Measurements from ENCODE around the gene DHRS7B.
A peak's percentile ranks its signal among the peaks of the same experiment; 100 is the strongest.
"Not testable (repeated sequence)": the region's sequence is repeated elsewhere in the genome, so short reads cannot be mapped to it uniquely, and the experiment has no call there.

Gene DHRS7B

DNA sequence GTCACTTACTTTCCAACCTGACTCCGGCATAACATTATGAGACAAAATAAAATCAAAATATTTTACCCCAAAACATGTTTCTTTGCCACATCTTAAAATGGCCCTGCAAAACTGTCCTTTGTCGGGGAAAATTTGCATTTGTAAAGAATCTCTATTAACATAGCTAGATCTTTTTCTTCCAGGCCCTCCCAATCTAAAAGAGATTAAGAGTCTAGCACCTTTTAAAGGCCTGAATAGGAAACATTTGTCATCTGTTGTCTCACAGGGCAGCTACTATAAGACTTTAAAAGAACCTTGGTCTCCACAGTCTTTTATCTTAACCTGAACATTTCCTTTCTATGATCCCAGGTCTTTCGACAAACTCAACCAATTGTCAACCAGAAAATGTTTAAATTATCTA is 18.1 kb upstream of the DHRS7B start:
- no peak for FAIRE-seq

DNA sequence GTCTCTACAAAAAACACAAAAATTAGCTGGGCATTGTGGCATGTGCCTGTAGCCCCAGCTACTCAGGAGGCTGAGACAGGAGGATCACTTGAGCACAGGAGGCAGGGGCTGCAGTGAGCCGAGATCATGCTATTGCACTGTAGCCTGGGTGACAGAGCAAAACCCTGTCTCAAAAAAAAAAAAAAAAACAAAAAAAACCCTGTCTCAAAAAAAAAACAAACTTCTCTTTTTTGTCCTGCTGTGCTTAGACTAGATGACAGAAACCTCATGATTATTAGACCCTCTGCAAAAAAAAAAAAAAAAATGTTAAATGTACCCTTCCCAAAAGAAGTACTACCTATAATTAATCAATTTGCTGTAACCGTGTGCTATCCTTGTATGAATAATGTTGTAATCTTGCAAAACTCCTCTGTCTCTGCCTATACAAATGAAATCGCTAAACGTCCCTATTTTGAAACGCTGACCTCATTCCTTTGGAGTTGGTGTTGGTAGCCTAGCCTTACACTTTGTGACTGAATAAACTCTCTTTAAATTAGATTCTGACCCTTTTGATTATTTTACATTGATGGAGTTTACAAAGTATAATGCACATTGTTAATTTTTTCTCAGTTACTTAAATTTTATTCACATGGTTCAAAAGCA is 13.6 kb upstream of the DHRS7B start:
- FAIRE-seq = no peak

DNA sequence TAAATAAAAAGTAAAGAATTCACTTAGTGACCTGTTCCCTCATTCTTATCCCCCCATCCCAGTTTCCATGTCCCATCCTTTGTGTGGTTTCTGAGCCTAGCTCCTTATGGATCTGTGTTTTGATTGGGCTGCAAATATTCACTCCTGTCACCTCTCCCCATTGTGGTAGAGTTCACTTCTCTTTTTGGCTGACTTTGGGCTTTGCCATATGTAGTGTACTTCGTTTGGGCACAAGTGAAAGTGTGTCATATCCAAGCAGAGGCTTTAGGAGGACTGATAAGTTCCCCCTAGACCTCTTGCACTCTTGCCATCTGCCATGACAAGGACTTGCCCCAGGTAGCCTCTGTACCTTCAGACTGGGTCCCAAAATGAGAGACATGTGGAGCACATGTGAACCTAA is 13.0 kb upstream of the DHRS7B start:
- no peak for FAIRE-seq

DNA sequence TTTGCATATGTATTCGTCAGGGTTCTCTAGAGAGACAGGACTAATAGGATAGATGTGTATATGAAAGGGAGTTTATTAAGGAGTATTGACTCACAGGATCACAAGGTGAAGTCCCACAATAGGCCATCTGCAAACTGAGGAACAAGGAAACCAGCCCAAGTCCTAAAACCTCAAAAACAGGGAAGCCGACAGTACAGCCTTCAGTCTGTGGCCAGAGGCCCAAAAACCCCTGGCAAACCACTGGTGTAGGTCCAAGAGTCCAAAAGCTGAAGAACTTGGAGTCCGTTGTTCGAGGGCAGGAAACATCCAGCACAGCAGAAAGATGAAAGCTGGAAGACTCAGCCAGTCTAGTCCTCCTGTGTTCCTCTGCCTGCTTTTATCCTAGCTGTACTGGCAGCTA is 12.0 kb upstream of the DHRS7B start:
- not testable (repeated sequence) for FAIRE-seq

DNA sequence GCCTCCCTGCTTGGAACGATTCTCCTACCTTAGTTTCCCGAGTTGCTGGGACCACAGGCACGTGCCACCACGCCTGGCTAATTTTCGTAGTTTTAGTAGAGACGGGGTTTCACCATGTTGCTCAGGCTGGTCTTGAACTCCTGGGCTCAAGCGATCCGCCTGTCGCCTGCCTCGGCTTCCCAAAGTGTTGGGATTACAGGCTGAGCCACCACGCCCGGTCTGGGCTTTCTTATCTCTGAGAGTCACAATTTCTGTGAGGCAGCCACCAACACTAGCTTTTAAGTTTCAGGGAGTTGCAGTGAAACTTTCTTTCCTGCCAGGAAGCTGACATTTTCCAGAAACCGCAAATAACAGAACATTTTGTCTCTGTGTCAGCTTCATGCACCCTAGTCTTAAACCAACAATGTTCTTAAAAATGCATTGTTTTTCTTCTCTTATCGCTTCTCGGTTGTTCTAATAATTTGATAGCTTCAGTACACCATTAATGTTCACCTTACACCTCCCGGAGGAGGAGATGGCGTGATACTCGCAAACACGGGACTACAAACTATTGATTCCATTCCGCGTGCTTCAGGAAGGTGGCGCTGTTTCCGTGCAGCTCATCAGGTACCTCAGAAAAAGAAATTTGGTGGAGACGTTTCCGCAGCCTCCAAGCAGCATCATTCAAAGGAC is 7.4 kb upstream of the DHRS7B start:
- FAIRE-seq = peak; percentile 11

DNA sequence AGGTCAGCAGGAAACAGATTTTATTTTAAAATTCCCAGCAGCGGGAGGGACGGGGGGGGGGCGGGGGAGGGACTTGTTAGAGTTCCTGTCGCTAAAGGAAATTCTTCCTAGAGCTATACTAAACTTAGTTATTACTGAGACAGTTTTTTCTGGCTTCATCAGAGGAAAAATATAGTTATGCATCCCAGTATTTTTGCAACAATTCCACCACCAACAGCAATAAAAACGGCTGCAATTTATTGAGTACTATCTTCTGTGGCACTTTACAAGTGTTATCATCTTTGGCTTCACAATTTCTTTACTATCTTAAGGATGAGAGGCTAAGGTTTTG is 6.9 kb upstream of the DHRS7B start:
- FAIRE-seq = no peak

DNA sequence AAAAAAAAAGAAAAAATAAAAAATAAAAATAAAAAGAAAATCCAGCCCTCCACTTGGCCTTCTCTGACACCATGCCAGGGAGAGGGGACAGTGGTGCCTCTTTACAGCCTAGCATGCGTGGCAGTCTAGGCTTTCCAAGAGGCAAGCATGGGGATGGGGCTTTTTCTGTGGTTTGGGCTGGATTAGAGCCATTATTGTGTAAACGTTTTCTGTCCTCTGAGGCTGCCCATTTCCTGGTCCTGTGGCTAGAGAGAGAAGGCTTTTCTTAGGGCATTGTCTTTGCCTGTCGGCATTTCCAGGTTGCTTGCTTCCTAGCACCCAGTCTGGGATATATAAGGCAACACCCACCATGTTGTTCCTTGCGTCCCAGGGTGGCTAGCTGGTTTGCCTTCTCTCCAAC is 2.7 kb upstream of the DHRS7B start:
- no peak for FAIRE-seq

DNA sequence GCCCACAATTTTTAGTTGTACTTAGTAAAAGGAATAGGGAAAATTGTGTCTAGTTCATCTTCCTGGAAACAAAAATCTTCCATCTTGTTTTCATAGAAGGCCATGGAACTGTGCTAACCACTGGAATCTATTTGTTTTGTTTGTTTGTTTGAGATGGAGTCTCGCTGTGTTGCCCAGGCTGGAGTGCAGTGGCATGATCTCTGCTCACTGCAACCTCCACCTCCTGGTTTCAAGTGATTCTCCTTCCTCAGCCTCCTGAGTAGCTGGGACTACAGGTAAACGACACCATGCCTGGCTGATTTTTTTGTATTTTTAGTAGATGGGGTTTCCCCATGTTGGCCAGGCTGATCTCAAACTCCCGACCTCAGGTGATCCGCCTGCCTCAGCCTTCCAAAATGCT is 2.2 kb upstream of the DHRS7B start:
- not testable (repeated sequence) for FAIRE-seq

DNA sequence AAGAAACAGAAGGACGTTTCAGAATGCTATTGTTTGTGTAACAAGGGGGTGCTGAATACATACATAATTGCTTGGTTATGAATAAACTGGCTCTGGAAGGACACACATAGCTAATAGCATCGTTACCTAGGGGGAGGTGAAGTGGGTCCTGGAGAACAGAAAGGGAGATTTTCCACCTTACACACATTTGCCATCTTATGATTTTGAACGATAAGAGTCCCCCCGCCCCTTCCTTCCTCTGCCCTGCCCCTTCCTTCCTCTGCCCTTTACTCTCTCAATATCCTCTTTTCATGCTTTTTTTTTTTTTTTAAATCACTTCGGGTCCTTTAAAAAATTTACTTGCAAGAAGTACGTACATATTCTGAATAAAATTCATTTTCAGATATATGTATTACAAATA is 902 bp upstream of the DHRS7B start:
- FAIRE-seq = no peak

DNA sequence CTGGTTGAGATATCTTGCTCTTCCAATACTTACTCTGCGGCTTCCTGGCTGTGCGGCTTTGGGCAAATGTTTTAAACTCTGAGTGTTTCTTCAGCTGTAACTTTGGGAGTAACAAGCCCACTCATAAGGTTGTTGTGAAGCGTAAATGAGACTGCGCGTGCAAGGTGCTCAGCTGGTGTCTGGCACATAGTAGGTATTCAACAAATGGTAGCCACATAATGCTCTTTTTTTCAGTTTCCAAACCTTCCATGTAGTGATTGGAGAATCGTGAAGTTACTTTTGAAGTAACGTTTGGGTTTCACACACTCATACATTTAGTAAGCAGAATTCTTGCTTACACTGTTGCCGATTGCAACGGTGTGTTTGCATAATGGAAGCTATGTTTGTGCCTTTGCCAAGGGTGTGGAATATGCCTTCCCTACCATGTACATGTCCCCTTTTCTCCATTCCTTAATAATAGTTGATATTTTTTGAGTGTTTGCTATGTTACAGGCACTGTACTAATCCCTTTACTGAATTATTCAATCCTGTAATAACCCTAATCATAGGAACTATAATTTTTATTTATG is 829 bp downstream of the DHRS7B start:
- no peak for FAIRE-seq

DNA sequence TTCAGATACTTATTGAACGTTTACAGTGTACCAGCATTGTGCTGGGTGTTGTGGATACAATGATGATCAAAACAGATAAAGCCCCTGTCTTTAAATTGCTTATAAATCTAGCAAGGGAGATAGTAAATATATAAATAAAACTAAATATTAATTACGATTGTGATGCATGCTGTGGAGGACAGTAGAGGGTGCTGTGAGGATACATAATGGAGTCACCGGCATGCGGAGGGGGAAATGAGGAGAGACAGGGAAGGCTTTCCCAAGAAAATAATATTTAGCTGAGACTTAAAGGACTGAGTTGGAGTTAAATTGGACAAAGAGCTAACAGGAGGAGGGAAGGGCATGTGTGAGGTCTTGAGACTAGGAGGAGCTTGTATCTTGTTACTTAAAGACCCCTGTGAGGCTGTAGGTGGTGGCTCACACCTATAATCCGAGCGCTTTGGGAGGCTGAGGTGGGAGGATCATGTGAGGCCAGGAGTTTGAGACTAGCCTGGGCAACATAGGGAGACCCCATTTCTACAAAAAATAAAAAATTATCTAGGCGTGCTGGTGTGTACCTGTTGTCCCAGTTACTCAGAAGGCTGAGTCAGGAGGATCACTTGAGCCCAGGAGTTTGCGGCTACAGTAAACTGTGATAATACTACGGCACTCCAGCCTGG is 2.4 kb downstream of the DHRS7B start:
- no peak for FAIRE-seq

DNA sequence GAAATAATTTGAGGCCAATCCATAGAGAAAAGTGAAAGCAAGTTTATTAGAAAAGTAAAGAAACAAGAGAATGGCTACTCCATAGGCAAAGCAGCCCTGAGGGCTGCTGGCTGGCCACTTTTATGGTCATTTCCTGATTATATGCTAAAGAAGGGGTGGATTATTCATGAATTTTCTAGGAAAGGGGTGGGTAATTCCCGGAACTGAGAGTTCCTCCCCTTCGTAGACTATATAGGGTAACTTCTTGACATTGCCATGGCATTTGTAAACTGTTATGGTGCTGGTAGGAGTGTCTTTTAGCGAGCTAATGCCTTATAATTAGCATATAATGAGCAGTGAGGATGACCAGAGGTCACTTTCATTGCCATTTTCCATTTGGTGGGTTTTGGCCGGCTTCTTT is 4.4 kb downstream of the DHRS7B start:
- no peak for FAIRE-seq

DNA sequence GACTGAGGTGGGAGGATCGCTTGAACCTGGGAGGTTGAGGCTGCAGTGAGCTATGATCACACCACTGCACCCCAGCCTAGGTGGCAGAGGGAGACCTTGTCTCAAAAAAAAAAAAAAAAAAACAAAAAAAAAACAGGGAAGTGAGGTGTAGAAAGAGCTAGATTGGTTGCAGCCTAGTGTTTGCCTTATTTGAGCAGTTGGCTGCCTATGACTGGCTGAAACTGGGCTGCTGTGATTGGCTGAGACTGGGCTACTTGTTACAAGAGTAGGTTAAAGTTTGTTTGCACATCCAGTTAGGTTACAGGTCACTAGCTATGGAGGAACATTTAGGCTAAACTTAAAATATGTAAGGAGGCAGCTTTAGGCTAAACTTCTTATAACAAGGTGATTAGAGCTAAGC is 5.7 kb downstream of the DHRS7B start:
- FAIRE-seq = no peak

DNA sequence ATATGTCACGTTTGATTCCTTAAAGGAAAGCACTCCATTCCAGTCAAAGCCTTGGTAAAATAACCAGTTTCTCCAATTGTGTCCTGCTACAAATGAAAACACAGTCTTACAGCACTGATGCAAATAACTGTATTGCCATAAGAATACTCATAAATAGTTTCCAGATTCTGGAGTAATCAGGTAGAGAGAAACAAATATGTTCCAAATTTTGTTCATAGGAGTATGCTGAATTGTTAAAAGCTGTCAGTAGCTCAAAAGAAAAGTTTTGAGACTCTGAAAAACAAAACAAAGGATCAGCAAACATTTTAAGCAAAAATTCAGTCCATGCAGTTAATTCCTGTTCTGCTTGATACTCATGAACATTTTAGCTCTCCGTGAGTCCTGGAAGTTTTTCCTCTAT is 7.8 kb downstream of the DHRS7B start:
- no peak for FAIRE-seq

DNA sequence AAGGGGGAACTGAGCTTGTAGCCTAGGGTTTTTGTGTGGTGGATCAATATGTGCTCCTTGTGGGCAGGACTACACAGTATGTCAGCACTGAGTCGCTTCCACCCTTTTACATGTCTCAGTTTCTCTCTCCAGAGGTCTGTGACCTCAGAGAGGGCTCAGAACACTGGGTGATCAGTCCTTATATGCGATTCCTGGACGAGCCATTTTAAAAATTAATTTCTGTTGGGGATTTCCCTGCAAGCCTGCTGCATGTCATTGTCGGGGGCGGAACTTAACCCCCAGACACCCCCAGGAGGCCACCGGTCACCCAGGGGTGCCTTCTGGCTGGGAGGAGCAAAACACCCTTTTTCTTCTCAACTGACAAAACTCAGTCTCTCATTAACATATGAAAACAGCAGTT is 14.1 kb downstream of the DHRS7B start:
- no peak for FAIRE-seq

DNA sequence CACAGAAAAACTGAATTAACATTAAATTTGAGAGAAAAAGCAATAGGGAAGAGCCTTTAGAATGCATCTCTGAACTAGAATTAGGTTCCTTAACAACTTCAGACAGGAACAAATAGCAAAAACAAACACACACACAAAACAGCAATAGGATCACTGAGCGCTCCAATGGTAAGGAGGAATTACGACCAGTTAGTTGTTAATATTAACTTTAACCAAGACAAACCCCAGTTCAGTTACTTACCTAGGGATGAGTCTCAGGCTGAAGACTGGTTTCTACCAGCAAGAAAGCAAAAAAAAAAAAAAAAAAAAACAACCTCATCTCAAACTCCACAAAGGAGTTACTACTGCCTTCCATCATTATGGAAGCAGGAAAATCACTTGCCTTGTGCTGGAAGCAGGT is 14.6 kb downstream of the DHRS7B start:
- no peak for FAIRE-seq

DNA sequence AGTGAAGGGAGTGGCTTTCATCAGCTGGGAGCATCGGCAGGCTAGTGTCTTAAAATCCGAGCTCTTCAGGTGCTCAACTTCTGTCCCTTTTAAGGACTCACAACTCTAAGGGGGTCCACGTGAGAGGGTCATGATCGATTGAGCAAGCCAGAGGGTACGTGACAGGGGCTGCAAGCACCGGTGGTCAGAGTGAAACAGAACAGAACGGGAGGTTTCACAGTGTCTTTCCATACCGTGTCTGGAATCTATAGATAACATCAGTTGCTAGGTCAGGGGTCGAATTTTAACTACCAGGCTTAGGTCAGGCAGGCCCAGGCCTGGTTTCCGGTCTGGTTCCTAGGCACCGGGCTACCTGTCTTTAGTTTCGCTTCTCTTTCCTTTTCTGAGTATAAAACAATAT is 15.3 kb downstream of the DHRS7B start:
- FAIRE-seq = not testable (repeated sequence)

DNA sequence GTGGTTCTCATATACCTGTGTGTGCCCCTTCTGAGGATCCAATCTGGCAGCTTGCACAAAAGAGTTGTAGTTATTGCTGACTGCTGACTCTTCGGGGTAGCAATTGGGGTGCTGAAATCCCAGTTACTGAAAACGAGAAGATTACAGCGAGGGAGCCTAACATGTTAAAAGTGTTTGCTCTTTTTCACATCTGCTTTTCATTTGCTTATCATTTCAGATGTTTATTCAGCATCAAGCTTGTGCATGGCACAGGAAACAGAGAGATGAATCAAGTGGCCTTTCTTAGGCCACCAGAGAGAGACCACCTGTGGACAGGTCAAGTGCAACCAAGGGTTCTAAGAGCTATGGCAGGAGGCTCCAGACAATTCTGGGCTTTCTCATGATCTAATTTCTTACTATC is 16.9 kb downstream of the DHRS7B start:
- no peak for FAIRE-seq

DNA sequence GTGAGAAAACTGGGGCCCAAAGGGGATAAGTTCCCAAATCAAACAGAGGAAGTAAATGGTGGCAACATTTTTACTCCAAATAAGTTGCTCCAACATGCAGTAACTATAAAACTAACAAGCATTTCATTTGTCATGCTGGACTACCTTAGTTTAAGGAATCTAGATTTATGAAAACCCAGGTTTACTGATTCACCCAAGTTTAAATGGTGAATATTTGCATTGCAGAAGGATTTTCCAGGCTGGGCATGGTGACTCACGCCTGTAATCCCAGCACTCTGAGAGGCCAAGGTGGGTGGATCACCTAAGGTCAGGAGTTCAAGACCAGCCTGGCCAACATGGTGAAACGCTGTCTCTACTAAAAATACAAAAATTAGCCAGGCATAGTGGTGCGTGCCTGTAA is 17.5 kb downstream of the DHRS7B start:
- not testable (repeated sequence) for FAIRE-seq

DNA sequence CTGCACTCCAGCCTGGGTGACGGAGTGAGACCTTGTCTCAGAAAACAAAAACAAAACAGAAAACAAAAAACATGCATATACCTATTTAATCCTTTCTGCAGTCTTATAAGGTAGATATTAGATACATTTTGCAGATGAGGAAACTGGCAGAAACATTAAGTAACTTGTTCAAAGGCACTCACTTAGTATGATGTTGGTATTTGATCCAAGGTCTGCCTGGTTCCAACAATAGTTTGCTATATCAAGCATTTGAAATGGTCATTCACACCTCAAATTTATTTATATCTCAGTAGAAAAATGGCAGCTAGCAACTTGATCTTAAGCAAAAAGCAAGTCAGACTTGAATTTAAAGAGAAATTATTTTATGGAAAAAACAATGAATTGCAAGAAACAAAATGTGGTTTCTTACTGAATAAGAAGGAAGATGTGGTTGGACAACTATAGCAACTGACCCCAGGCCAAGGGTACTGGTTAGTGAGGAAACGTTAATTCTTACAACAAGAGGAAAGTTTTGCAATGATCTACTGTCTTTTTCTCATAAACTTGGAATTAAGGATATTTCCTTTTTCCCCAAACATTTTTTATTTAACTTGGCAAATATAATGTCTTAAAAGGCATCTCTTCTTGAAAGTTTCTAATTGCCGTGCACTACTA is 19.7 kb downstream of the DHRS7B start:
- no peak for FAIRE-seq

DNA sequence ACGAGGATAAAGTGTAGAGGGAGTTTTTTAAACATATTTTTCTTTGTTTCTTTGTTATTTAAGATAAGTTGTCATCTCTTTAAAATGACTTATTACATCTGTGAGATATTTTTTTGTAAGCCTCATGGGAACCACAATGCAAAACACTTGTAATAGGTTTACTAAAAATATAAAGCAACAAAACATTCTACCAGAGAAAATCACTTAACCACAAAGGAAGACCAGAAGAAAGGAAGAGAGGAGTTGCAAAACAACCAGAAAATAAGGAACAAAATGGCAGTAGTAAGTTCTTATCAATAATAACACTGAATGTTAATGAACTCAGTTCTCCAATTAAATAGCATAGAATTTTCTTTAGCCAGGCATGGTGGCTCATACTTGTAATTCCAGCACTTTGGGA is 22.9 kb downstream of the DHRS7B start:
- no peak for FAIRE-seq

DNA sequence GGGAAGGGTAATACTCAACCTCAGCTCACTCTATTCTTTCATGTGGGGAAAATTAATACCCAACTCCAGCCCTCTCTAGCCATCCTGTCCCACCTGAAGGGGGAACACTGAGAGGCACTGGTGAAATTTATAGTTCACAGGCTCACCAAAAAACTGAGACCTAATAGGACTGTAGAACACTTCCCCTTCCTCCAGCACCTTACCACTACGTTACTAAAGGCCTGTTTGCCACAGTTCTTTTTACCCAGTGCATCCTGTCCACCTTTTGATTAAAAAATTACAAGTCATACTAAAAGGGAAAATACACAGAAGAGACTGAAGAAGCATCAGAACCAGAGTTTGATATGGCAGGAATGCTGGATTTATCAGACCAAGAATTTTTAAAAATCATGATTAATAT is 26.0 kb downstream of the DHRS7B start:
- FAIRE-seq = no peak

DNA sequence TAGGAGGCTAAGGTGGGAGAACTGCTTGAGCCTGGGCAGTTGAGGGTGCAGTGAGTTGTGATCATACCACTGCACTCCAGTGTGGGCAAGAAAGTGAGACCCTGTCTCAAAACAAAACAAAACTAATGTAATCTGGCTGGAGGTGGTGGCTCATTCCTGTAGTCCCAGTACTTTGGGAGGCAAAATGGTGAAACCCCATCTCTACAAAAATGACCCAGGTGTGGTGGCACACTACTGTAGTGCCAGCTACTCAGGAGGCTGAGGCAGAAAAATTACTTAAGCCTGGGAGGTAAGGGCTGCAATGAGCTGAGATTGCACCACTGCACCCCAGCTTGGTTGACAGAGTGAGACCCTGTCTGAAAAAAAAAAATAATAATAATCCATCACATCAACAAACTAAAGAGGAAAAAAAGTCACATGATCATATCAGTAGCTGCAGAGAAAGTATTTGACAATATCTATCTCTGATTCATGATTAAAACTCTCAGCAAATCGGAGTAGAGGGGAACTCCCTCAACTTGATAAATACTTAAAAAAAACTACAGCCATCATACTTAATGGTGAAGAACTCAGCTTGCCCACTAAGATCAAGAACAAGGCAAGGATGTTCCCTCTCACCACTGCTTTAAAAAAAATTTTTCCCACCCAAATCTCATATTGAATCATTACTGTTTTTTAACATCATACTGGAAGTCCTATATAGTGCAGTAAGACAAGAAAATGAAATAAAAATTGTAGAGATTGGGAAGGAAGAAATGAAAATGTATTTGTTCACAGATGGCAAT is 31.0 kb downstream of the DHRS7B start:
- FAIRE-seq = no peak
